ENCODE results near the gene TFB2M. TPM values are rescaled to one million over a fixed set of nuclear protein-coding genes. Genes with fewer than 3 reads are reported as not detected.
"Not testable (repeated sequence)": the region's sequence is repeated elsewhere in the genome, so short reads cannot be mapped to it uniquely, and the experiment has no call there.

TFB2M gene
- total RNA-seq, 4 donors from 2014 or later = 5.6 to 8.4 (median 6.5) TPM

DNA sequence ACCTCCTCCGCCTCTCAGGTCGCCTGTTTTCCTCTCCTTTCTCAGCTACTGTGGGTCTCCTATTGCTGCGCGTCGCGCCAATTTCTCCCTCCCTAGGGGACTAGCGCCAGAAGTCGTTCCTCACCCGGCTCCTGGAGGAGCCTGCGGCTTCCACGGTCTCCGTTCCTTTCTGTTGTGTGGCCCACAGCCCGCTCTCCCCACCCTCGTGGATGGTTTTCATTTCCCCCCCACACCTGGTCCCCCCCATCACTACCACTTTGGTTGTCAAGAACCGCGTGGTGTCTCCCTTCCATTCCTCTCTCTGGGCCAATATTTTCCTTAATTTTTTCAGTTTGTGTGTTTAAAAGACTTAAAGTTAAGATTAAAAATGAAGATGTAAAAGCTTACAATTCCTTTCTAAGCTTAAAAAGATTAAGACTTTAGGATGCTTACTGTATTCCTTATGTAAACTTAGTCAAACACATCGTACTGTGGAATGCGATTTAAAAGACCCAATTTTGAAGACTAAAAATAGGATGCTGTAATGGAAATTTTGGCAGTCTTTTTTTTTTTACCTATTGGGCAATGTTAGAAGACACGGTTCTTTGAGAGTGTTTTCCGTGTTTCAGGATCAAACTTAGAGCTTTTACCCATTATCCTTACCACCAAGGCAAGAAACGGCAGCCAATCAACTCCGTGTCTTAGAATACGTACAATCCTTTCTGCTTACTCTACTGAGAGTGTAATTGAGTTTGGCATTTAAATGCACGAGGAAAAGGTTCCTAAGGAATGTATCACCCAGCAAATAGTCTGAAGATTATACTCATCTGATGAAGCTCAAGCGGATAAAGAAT is 968 bp upstream of the TFB2M start:
- peak in 2 of 3 donors; percentile 72 to 76 for DNase-seq
- Histone ChIP-seq H3K4me3 (peak overlapping the region; percentile 75 to 99 (median 88)), H3K9me3 (no peaks in the 10 kb centered on the region), H3K4me1 (peaks cover 0 to 56% (median 9%) of the 10 kb centered on the region in 4 donors), H3K27ac (peak overlapping the region; percentile 92 to 98 (median 96)), H3K27me3 (no peaks in the 10 kb centered on the region), H3K36me3 (peaks cover 0 to 13% (median 0%) of the 10 kb centered on the region in 3 donors)
- TF ChIP-seq, protein P1, sequence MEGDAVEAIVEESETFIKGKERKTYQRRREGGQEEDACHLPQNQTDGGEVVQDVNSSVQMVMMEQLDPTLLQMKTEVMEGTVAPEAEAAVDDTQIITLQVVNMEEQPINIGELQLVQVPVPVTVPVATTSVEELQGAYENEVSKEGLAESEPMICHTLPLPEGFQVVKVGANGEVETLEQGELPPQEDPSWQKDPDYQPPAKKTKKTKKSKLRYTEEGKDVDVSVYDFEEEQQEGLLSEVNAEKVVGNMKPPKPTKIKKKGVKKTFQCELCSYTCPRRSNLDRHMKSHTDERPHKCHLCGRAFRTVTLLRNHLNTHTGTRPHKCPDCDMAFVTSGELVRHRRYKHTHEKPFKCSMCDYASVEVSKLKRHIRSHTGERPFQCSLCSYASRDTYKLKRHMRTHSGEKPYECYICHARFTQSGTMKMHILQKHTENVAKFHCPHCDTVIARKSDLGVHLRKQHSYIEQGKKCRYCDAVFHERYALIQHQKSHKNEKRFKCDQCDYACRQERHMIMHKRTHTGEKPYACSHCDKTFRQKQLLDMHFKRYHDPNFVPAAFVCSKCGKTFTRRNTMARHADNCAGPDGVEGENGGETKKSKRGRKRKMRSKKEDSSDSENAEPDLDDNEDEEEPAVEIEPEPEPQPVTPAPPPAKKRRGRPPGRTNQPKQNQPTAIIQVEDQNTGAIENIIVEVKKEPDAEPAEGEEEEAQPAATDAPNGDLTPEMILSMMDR (IDR thresholded peaks at IDR 0.05) = no peak
- TF ChIP-seq POLR2A (IDR thresholded peaks at IDR 0.05) = no peak

DNA sequence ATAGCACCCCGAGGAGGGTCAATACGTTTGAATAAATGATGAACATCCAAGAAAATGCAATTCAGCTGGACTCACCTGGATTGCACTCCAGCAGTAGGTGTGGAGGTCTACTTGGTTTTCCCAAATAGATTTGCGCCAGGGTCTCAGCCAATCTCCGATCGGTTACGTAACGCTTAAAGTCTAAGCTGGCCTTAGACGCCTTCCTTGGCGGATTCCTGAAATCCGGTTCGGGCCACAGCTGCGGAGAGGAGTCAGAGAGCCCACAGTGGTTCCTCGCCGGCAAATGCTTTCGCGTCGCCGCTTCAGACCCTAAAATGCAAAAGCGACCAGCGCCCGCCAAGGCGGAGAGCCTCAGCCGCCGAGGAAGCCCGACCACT is 322 bp downstream of the TFB2M start:
- peaks cover 0 to 50% (median 9%) of the 10 kb centered on the region in 4 donors for H3K4me1 ChIP-seq
- H3K27me3 ChIP-seq = no peaks in the 10 kb centered on the region
- H3K4me3 ChIP-seq = peak overlapping the region; percentile 75 to 99 (median 88)
- DNase-seq = no peak
- H3K9me3 ChIP-seq = no peaks in the 10 kb centered on the region
- H3K36me3 ChIP-seq = peaks cover 0 to 15% (median 0%) of the 10 kb centered on the region in 3 donors
- H3K27ac ChIP-seq = peak overlapping the region; percentile 69 to 98 (median 96)
- TF ChIP-seq, protein P1 (IDR thresholded peaks at IDR 0.05) = no peak
- no peak for TF ChIP-seq POLR2A (IDR thresholded peaks at IDR 0.05)

DNA sequence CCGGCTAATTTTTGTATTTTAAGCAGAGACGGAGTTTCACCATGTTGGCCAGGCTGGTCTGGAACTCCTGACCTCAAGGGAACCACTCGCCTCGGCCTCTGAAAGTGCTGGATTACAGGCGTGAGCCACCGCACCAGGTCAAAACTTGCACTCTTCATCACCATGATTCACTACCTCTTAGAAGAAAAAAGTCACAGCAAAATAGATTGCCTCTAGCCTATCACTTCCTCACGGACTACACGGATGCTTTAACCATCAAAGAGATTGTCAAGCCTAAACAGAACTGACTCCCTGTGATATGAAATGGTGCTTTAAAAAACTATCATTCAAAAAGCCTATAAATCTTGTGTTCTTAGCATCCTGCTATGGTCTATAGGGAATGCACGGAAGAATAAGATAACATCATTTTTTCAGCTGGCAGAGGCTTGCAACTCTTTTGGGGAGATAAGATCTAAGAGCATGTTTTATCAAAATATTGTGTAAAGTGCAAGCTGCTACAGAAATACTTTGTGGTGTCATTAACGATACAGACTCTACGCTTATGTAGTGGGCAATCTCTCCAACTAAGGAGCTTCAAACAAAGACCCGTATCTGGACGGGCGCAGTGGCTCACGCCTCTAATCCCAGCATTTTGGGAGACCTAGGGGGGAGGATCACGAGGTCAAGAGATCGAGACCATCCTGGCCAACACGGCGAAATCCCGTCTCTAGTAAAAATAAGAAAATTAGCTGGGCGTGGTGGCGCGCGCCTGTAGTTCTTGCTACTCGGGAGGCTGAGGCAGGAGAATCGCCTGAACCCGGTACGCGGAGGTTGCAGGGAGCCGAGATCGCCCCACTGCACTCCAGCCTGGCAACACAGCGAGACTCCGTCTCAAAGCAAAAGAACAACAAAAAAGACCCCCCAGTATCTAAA is 966 bp downstream of the TFB2M start:
- Histone ChIP-seq H3K36me3 (peaks cover 0 to 22% (median 0%) of the 10 kb centered on the region in 3 donors), H3K27me3 (no peaks in the 10 kb centered on the region), H3K9me3 (no peaks in the 10 kb centered on the region), H3K4me1 (peaks cover 0 to 44% (median 9%) of the 10 kb centered on the region in 4 donors), H3K27ac (peak overlapping the region; percentile 69 to 98 (median 96)), H3K4me3 (peak overlapping the region; percentile 75 to 99 (median 88))
- DNase-seq = no peak
- TF ChIP-seq, protein P1 (IDR thresholded peaks at IDR 0.05) = no peak
- no peak for TF ChIP-seq POLR2A (IDR thresholded peaks at IDR 0.05)

DNA sequence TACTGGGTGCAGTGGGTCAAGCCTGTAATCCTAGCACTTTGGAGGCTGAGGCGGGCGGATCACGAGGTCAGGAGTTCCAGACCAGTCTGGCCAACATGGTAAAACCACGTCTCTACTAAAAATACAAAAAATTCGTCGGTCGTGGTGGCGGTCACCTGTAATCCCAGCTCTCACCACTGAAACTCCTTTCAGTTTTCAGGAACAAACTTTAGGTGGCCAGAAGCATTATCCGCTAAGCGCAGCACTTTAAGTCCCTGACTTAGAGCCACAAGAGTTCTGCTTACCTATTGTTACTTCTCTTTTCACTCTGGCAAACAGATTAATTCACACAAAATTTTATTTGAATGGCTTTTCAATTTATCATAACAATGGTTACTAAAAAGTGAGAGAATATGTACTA is 5.2 kb downstream of the TFB2M start:
- not testable (repeated sequence) for H3K9me3 ChIP-seq, DNase-seq, H3K27ac ChIP-seq, H3K27me3 ChIP-seq, H3K4me3 ChIP-seq
- Histone ChIP-seq H3K4me1 (peaks cover 0 to 17% (median 3%) of the 10 kb centered on the region in 4 donors), H3K36me3 (peaks cover 0 to 47% (median 0%) of the 10 kb centered on the region in 3 donors)

DNA sequence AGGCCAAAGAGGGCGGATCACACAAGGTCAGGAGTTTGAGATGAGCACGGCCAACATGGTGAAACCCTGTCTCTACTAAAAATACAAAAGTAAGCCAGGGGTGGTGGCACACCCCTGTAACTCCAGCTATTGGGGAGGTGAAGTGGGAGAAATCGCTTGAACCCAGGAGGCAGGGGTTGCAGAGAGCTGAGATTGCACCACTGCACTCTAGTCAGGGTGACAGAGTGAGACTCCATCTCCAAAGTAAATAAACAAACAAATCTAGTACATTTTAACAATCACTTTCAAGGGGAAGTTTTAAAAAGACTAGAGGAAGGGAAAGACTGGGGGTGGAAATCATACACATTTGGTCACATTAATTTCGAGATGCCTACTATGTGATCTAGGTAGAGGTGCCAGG is 6.8 kb downstream of the TFB2M start:
- Histone ChIP-seq H3K27ac (no peak overlapping the region), H3K36me3 (peaks cover 0 to 56% (median 0%) of the 10 kb centered on the region in 3 donors), H3K4me3 (no peak overlapping the region), H3K27me3 (no peaks in the 10 kb centered on the region), H3K9me3 (no peaks in the 10 kb centered on the region), H3K4me1 (peaks cover 0 to 5% (median 0%) of the 10 kb centered on the region in 4 donors)
- TF ChIP-seq, protein P1 (IDR thresholded peaks at IDR 0.05) = no peak
- TF ChIP-seq POLR2A (IDR thresholded peaks at IDR 0.05) = no peak
- no peak for DNase-seq

Measured in Peyer's patch (tissue), 4 donors.